Measurements from ENCODE around the gene EIF4G3. TPM values are rescaled to one million over a fixed set of nuclear protein-coding genes. Genes with fewer than 3 reads are reported as not detected.

EIF4G3 gene
- total RNA-seq, 4 donors from 2014 or later: 28.3 to 55.5 (median 35.5) TPM

- intact Hi-C loops (cut with DNase I): no loop called here
These were observed 347.2 kb downstream of the EIF4G3 start for GRCh38 chr1:20829531-20829930.

GRCh38 chr1:20823845-20824244 is 352.9 kb downstream of the EIF4G3 start:
- H3K36me3 ChIP-seq: peaks cover 0 to 88% (median 5%) of the 10 kb centered on the region in 3 donors
- no peaks in the 10 kb centered on the region for H3K9me3 ChIP-seq
- intact Hi-C loops (cut with DNase I): no loop called here
- TF ChIP-seq POLR2A (IDR thresholded peaks at IDR 0.05) (no peak), CTCF (IDR thresholded peaks at IDR 0.05) (no peak)
- no peaks in the 10 kb centered on the region for H3K27me3 ChIP-seq
- no peak overlapping the region for H3K4me3 ChIP-seq
- no peaks in the 10 kb centered on the region for H3K4me1 ChIP-seq
- DNase-seq: no peak
- no peak overlapping the region for H3K27ac ChIP-seq

More at GRCh38 chr1:20829531-20829930, 347.2 kb downstream of the EIF4G3 start:
- TF ChIP-seq CTCF (IDR thresholded peaks at IDR 0.05): no peak
- no peak for TF ChIP-seq POLR2A (IDR thresholded peaks at IDR 0.05)
- 48 to 62% methylated on average over 1 of the region's 1 CpG for WGBS, 2 donors
- DNase-seq: no peak
- Histone ChIP-seq H3K9me3 (no peaks in the 10 kb centered on the region), H3K27ac (no peak overlapping the region), H3K36me3 (peaks cover 1 to 53% (median 4%) of the 10 kb centered on the region in 3 donors), H3K27me3 (no peaks in the 10 kb centered on the region), H3K4me3 (no peak overlapping the region), H3K4me1 (no peaks in the 10 kb centered on the region)

- no peak for TF ChIP-seq CTCF (IDR thresholded peaks at IDR 0.05)
- no peak for TF ChIP-seq POLR2A (IDR thresholded peaks at IDR 0.05)
- H3K27ac ChIP-seq: no peak overlapping the region
- H3K4me3 ChIP-seq: no peak overlapping the region
- intact Hi-C loops (cut with DNase I): no loop called here
- peaks cover 0 to 74% (median 5%) of the 10 kb centered on the region in 3 donors for H3K36me3 ChIP-seq
- no peaks in the 10 kb centered on the region for H3K4me1 ChIP-seq
- no peak for DNase-seq
- no peaks in the 10 kb centered on the region for H3K27me3 ChIP-seq
- WGBS, 2 donors: 43% methylated on average over 2 of the region's 2 CpGs
- no peaks in the 10 kb centered on the region for H3K9me3 ChIP-seq
These were observed 355.2 kb downstream of the EIF4G3 start for GRCh38 chr1:20821466-20821865.

GRCh38 chr1:20819818-20820217 is 356.9 kb downstream of the EIF4G3 start:
- H3K9me3 ChIP-seq: no peaks in the 10 kb centered on the region
- no peak overlapping the region for H3K27ac ChIP-seq
- WGBS, 2 donors: 88% methylated on average over 2 to 3 of the region's 5 CpGs
- no peak for DNase-seq
- intact Hi-C loops (cut with DNase I): no loop called here
- no peaks in the 10 kb centered on the region for H3K27me3 ChIP-seq
- TF ChIP-seq CTCF (IDR thresholded peaks at IDR 0.05): no peak
- TF ChIP-seq POLR2A (IDR thresholded peaks at IDR 0.05): no peak
- no peak overlapping the region for H3K4me3 ChIP-seq
- H3K36me3 ChIP-seq: peaks cover 0 to 62% (median 5%) of the 10 kb centered on the region in 3 donors
- no peaks in the 10 kb centered on the region for H3K4me1 ChIP-seq

GRCh38 chr1:20814534-20814871 is 362.2 kb downstream of the EIF4G3 start:
- Histone ChIP-seq H3K27me3 (no peaks in the 10 kb centered on the region), H3K27ac (no peak overlapping the region), H3K36me3 (peaks cover 0 to 35% (median 0%) of the 10 kb centered on the region in 3 donors), H3K4me3 (no peak overlapping the region), H3K9me3 (no peaks in the 10 kb centered on the region), H3K4me1 (no peaks in the 10 kb centered on the region)
- intact Hi-C loops (cut with DNase I): no loop called here
- DNase-seq: no peak
- TF ChIP-seq CTCF (IDR thresholded peaks at IDR 0.05) (no peak), POLR2A (IDR thresholded peaks at IDR 0.05) (no peak)
- WGBS, 2 donors: no CpG with 5 or more reads among the region's 4 CpGs

Measured in esophagus squamous epithelium (tissue), 5 donors.